WTC11 (cell line): ENCODE measurements around the gene AGO4. TPM values are rescaled to one million over a fixed set of nuclear protein-coding genes. Genes with fewer than 3 reads are reported as not detected.

Experiments
- ATAC-seq: fragments of 200-7000 bp; cut with Tn5 transposase; 2 replicates; pipeline ENCODE4 v1.10.0; 2021; ENCODE audit warnings: mild to moderate bottlenecking, moderate library complexity
- CTCF ChIA-PET: fragments of 300-600 bp; sonication (Branson Sonifier 250); formaldehyde crosslinking; loops from one replicate; lab custom pipeline; 2021; ENCODE audit warnings: antibody characterized with exemption; lab: Charles Lee
- POLR2A ChIA-PET: fragments of 350-600 bp; sonication (Branson Sonifier 250); formaldehyde crosslinking; loops from one replicate; lab custom pipeline; 2021; ENCODE audit warnings: antibody characterized with exemption; lab: Charles Lee
- DNase-seq: peaks from one replicate; pipeline ENCODE4 v3.0.0; 2021; ENCODE audit warnings: low spot score
- H3K27ac Mint-ChIP-seq: 2 replicates; pipeline ENCODE4 v1.8.0; 2021; ENCODE audit warnings: mixed read lengths
- H3K27me3 Mint-ChIP-seq: 2 replicates; pipeline ENCODE4 v1.8.0; 2021; ENCODE audit warnings: low read depth, mild to moderate bottlenecking, moderate library complexity, mixed read lengths
- H3K36me3 Mint-ChIP-seq: 2 replicates; pipeline ENCODE4 v1.8.0; 2021; ENCODE audit warnings: mixed read lengths
- H3K4me1 Mint-ChIP-seq: 2 replicates; pipeline ENCODE4 v1.8.0; 2022; ENCODE audit warnings: mixed read lengths
- H3K4me3 Mint-ChIP-seq: 2 replicates; pipeline ENCODE4 v1.8.0; 2021; ENCODE audit warnings: mild to moderate bottlenecking, moderate library complexity, mixed read lengths
- H3K9me3 Mint-ChIP-seq: 2 replicates; pipeline ENCODE4 v1.8.0; 2021; ENCODE audit warnings: mixed read lengths
- ATF1 ChIP-seq: sonication (generic); formaldehyde crosslinking; IDR thresholded peaks from 2 replicates; pipeline ENCODE4 v1.8.1; 2023; ENCODE audit warnings: mild to moderate bottlenecking, moderate library complexity, missing genetic modification reagents
- CREM ChIP-seq: sonication (generic); formaldehyde crosslinking; IDR thresholded peaks from 2 replicates; pipeline ENCODE4 v1.8.1; 2022; ENCODE audit warnings: mild to moderate bottlenecking, missing genetic modification reagents, moderate library complexity
- CTCF ChIP-seq: fragments of 200-600 bp; IDR thresholded peaks from 2 replicates; pipeline ENCODE4 v1.8.0; 2022; ENCODE audit warnings: antibody characterized with exemption
- E2F1 ChIP-seq: sonication (generic); formaldehyde crosslinking; IDR thresholded peaks from 2 replicates; pipeline ENCODE4 v1.8.0; 2022; ENCODE audit warnings: mild to moderate bottlenecking, missing genetic modification reagents
- EMX1 ChIP-seq: fragments of 250-450 bp; sonication (Bioruptor Pico); IDR thresholded peaks from 2 replicates; pipeline ENCODE4 v1.8.0; 2021; ENCODE audit warnings: mild to moderate bottlenecking
- FOXP1 ChIP-seq: sonication (generic); formaldehyde crosslinking; IDR thresholded peaks from 2 replicates; pipeline ENCODE4 v1.8.0; 2022; ENCODE audit warnings: missing genetic modification reagents, mild to moderate bottlenecking, moderate library complexity, borderline replicate concordance
- GTF2I ChIP-seq: fragments of 250-450 bp; sonication (Bioruptor Pico); conservative IDR thresholded peaks from 2 replicates; pipeline ENCODE4 v1.4.0; 2021; ENCODE audit warnings: mild to moderate bottlenecking
- KAT7 ChIP-seq: sonication (generic); formaldehyde crosslinking; IDR thresholded peaks from 2 replicates; pipeline ENCODE4 v1.8.1; 2023; ENCODE audit warnings: missing genetic modification reagents, mild to moderate bottlenecking, borderline replicate concordance
- NFYB ChIP-seq: sonication (generic); formaldehyde crosslinking; conservative IDR thresholded peaks from 2 replicates; pipeline ENCODE4 v1.8.0; 2022; ENCODE audit warnings: low read depth, missing genetic modification reagents
- SOX15 ChIP-seq: fragments of 250-450 bp; sonication (Bioruptor Pico); IDR thresholded peaks from 2 replicates; pipeline ENCODE4 v1.9.0; 2021; ENCODE audit warnings: mild to moderate bottlenecking
- TCF7 ChIP-seq: sonication (generic); formaldehyde crosslinking; IDR thresholded peaks from 2 replicates; pipeline ENCODE4 v1.8.0; 2022; ENCODE audit warnings: mild to moderate bottlenecking, low read depth, missing genetic modification reagents, moderate library complexity
- ZBTB21 ChIP-seq: sonication (generic); formaldehyde crosslinking; IDR thresholded peaks from 2 replicates; pipeline ENCODE4 v1.8.1; 2023; ENCODE audit warnings: mild to moderate bottlenecking, missing genetic modification reagents, borderline replicate concordance
- ZMAT4 ChIP-seq: fragments of 250-450 bp; sonication (Bioruptor Pico); IDR thresholded peaks from 2 replicates; pipeline ENCODE4 v1.9.0; 2021; ENCODE audit warnings: mild to moderate bottlenecking
- ZNF396 ChIP-seq: fragments of 250-450 bp; sonication (Bioruptor Pico); IDR thresholded peaks from 2 replicates; pipeline ENCODE4 v1.8.0; 2021; ENCODE audit warnings: mild to moderate bottlenecking, moderate library complexity, borderline replicate concordance
- total RNA-seq: library from RNA; stranded (reverse); gene quantifications from 3 replicates; pipeline ENCODE4 v1.2.3, GENCODE V29; 2021
- TF ChIP-seq, protein P1 (sequence below): sonication (generic); formaldehyde crosslinking; IDR thresholded peaks from 2 replicates; pipeline ENCODE4 v1.8.1; 2022; ENCODE audit warnings: missing genetic modification reagents, borderline replicate concordance
- TF ChIP-seq, protein P2 (sequence below): sonication (generic); formaldehyde crosslinking; IDR thresholded peaks from 2 replicates; pipeline ENCODE4 v1.8.1; 2023; ENCODE audit warnings: mild to moderate bottlenecking, missing genetic modification reagents, moderate library complexity
- TF ChIP-seq, protein P3 (sequence below): sonication (generic); formaldehyde crosslinking; IDR thresholded peaks from 2 replicates; pipeline ENCODE4 v1.8.1; 2023; ENCODE audit warnings: mild to moderate bottlenecking, missing genetic modification reagents, borderline replicate concordance
- TF ChIP-seq, protein P4 (sequence below): sonication (generic); formaldehyde crosslinking; IDR thresholded peaks from 2 replicates; pipeline ENCODE4 v1.8.1; 2022; ENCODE audit warnings: mild to moderate bottlenecking, moderate library complexity, missing genetic modification reagents
- TF ChIP-seq, protein P5 (sequence below): fragments of 250-450 bp; sonication (Bioruptor Pico); IDR thresholded peaks from 2 replicates; pipeline ENCODE4 v1.9.0; 2021; ENCODE audit warnings: mild to moderate bottlenecking

Gene AGO4
- total RNA-seq, 1 experiment from 2014 or later: 8.7 TPM

DNA sequence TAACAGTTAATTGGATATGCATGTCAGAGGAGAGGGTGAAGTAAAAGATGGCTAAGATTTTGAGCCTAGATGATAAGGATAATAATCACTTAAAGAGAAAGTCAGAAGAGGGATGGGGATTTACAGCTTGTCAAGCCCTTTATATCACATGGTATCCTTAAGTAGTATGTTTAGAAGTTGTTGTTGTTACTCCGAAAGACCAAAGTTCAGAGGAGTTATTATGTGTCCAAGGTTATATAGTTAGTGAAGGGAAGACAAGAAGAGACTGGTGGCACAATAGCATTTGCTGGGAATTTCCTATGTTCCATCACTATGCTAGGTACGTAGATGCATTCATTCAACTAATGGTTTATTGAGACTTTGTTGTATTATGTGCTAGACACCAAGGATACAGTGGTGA, 44.4 kb downstream of the AGO4 start:
- H3K27me3 Mint-ChIP-seq: no peaks in the 10 kb centered on the region
- POLR2A ChIA-PET: no interaction called here
- DNase-seq: no peak
- no peaks in the 10 kb centered on the region for H3K9me3 Mint-ChIP-seq
- peaks cover 15% of the 10 kb centered on the region for H3K36me3 Mint-ChIP-seq
- CTCF ChIA-PET: no interaction called here
- peaks cover 29% of the 10 kb centered on the region for H3K4me1 Mint-ChIP-seq
- no peak for ATAC-seq
- H3K4me3 Mint-ChIP-seq: no peak overlapping the region
- H3K27ac Mint-ChIP-seq: no peak overlapping the region
- TF ChIP-seq TCF7 (CRISPR knock-in tag) (no peak), SOX15 (CRISPR knock-in tag) (no peak), ZNF396 (CRISPR knock-in tag) (no peak), E2F1 (CRISPR knock-in tag) (no peak), ZBTB21 (CRISPR knock-in tag) (no peak), NFYB (CRISPR knock-in tag) (no peak), CTCF (no peak), EMX1 (no peak), ZMAT4 (CRISPR knock-in tag) (no peak), CREM (CRISPR knock-in tag) (no peak), GTF2I (CRISPR knock-in tag) (no peak), KAT7 (CRISPR knock-in tag) (no peak), FOXP1 (no peak), ATF1 (no peak)
- TF ChIP-seq, protein P1, sequence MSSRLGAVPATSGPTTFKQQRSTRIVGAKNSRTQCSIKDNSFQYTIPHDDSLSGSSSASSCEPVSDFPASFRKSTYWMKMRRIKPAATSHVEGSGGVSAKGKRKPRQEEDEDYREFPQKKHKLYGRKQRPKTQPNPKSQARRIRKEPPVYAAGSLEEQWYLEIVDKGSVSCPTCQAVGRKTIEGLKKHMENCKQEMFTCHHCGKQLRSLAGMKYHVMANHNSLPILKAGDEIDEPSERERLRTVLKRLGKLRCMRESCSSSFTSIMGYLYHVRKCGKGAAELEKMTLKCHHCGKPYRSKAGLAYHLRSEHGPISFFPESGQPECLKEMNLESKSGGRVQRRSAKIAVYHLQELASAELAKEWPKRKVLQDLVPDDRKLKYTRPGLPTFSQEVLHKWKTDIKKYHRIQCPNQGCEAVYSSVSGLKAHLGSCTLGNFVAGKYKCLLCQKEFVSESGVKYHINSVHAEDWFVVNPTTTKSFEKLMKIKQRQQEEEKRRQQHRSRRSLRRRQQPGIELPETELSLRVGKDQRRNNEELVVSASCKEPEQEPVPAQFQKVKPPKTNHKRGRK (CRISPR knock-in tag): no peak
- TF ChIP-seq, protein P2, sequence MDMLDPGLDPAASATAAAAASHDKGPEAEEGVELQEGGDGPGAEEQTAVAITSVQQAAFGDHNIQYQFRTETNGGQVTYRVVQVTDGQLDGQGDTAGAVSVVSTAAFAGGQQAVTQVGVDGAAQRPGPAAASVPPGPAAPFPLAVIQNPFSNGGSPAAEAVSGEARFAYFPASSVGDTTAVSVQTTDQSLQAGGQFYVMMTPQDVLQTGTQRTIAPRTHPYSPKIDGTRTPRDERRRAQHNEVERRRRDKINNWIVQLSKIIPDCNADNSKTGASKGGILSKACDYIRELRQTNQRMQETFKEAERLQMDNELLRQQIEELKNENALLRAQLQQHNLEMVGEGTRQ (CRISPR knock-in tag): no peak
- TF ChIP-seq, protein P3, sequence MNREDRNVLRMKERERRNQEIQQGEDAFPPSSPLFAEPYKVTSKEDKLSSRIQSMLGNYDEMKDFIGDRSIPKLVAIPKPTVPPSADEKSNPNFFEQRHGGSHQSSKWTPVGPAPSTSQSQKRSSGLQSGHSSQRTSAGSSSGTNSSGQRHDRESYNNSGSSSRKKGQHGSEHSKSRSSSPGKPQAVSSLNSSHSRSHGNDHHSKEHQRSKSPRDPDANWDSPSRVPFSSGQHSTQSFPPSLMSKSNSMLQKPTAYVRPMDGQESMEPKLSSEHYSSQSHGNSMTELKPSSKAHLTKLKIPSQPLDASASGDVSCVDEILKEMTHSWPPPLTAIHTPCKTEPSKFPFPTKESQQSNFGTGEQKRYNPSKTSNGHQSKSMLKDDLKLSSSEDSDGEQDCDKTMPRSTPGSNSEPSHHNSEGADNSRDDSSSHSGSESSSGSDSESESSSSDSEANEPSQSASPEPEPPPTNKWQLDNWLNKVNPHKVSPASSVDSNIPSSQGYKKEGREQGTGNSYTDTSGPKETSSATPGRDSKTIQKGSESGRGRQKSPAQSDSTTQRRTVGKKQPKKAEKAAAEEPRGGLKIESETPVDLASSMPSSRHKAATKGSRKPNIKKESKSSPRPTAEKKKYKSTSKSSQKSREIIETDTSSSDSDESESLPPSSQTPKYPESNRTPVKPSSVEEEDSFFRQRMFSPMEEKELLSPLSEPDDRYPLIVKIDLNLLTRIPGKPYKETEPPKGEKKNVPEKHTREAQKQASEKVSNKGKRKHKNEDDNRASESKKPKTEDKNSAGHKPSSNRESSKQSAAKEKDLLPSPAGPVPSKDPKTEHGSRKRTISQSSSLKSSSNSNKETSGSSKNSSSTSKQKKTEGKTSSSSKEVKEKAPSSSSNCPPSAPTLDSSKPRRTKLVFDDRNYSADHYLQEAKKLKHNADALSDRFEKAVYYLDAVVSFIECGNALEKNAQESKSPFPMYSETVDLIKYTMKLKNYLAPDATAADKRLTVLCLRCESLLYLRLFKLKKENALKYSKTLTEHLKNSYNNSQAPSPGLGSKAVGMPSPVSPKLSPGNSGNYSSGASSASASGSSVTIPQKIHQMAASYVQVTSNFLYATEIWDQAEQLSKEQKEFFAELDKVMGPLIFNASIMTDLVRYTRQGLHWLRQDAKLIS (CRISPR knock-in tag): no peak
- TF ChIP-seq, protein P4, sequence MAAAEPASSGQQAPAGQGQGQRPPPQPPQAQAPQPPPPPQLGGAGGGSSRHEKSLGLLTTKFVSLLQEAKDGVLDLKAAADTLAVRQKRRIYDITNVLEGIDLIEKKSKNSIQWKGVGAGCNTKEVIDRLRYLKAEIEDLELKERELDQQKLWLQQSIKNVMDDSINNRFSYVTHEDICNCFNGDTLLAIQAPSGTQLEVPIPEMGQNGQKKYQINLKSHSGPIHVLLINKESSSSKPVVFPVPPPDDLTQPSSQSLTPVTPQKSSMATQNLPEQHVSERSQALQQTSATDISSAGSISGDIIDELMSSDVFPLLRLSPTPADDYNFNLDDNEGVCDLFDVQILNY (CRISPR knock-in tag): no peak
- TF ChIP-seq, protein P5, sequence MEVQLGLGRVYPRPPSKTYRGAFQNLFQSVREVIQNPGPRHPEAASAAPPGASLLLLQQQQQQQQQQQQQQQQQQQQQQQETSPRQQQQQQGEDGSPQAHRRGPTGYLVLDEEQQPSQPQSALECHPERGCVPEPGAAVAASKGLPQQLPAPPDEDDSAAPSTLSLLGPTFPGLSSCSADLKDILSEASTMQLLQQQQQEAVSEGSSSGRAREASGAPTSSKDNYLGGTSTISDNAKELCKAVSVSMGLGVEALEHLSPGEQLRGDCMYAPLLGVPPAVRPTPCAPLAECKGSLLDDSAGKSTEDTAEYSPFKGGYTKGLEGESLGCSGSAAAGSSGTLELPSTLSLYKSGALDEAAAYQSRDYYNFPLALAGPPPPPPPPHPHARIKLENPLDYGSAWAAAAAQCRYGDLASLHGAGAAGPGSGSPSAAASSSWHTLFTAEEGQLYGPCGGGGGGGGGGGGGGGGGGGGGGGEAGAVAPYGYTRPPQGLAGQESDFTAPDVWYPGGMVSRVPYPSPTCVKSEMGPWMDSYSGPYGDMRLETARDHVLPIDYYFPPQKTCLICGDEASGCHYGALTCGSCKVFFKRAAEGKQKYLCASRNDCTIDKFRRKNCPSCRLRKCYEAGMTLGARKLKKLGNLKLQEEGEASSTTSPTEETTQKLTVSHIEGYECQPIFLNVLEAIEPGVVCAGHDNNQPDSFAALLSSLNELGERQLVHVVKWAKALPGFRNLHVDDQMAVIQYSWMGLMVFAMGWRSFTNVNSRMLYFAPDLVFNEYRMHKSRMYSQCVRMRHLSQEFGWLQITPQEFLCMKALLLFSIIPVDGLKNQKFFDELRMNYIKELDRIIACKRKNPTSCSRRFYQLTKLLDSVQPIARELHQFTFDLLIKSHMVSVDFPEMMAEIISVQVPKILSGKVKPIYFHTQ (CRISPR knock-in tag): no peak
